Endodermal cell (in vitro differentiated cells): ENCODE results near the gene ZNF442. TPM values are rescaled to one million over a fixed set of nuclear protein-coding genes. Genes with fewer than 3 reads are reported as not detected.
A peak's percentile ranks its signal among the peaks of the same experiment; 100 is the strongest.
"Not testable (repeated sequence)": the region's sequence is repeated elsewhere in the genome, so short reads cannot be mapped to it uniquely, and the experiment has no call there.

Experiments used
- DNase-seq: peaks from one replicate; pipeline ENCODE4 v3.0.0-alpha.2; 2017
- H3K27ac ChIP-seq: 2 replicates; pipeline ENCODE4 v1.5.1; 2013; ENCODE audit warnings: mild to moderate bottlenecking, low read depth, low read length, moderate library complexity
- H3K27me3 ChIP-seq: 2 replicates; pipeline ENCODE4 v1.6.1; 2013; ENCODE audit warnings: mild to moderate bottlenecking, low read length, moderate library complexity; ENCODE audit not compliant: insufficient read depth, control insufficient read depth, poor library complexity, severe bottlenecking
- H3K36me3 ChIP-seq: 2 replicates; pipeline ENCODE4 v1.7.0; 2013; ENCODE audit warnings: mild to moderate bottlenecking, low read length, moderate library complexity; ENCODE audit not compliant: control insufficient read depth, insufficient read depth
- H3K4me1 ChIP-seq: one replicate; pipeline ENCODE4 v1.7.0; 2013; ENCODE audit warnings: low read length; ENCODE audit not compliant: control insufficient read depth, insufficient read depth
- H3K4me3 ChIP-seq: 2 replicates; pipeline ENCODE4 v1.5.1; 2013; ENCODE audit warnings: mild to moderate bottlenecking, low read length, moderate library complexity
- H3K9ac ChIP-seq: 2 replicates; pipeline ENCODE4 v1.6.1; 2013; ENCODE audit warnings: mild to moderate bottlenecking, low read length, moderate library complexity; ENCODE audit not compliant: poor library complexity, severe bottlenecking; ENCODE audit errors: extremely low read depth
- H3K9me3 ChIP-seq: 2 replicates; pipeline ENCODE4 v1.6.1; 2013; ENCODE audit warnings: mild to moderate bottlenecking, low read length, moderate library complexity; ENCODE audit not compliant: control insufficient read depth
- H3K27ac Mint-ChIP-seq: 2 replicates; pipeline ENCODE4 v1.8.0; 2020; ENCODE audit warnings: mixed read lengths
- H3K27me3 Mint-ChIP-seq: 2 replicates; pipeline ENCODE4 v1.8.0; 2021; ENCODE audit warnings: mild to moderate bottlenecking, mixed read lengths; ENCODE audit not compliant: insufficient read depth
- H3K36me3 Mint-ChIP-seq: 2 replicates; pipeline ENCODE4 v1.8.0; 2020; ENCODE audit warnings: low read depth, mixed read lengths
- H3K4me1 Mint-ChIP-seq: 2 replicates; pipeline ENCODE4 v1.8.0; 2020; ENCODE audit warnings: mixed read lengths
- H3K4me3 Mint-ChIP-seq: 2 replicates; pipeline ENCODE4 v1.8.0; 2020; ENCODE audit warnings: mild to moderate bottlenecking, moderate library complexity, mixed read lengths
- H3K9me3 Mint-ChIP-seq: 2 replicates; pipeline ENCODE4 v1.8.0; 2020; ENCODE audit warnings: mild to moderate bottlenecking, mixed read lengths
- WGBS, 2 experiments: methylation state at CpG; one replicate each; pipeline versions ENCODE4 v1.1.5 to v1.1.7; 2013; ENCODE audit warnings: missing lambda C conversion rate in 2 of 2, mixed read lengths in 1 of 2; ENCODE audit not compliant: insufficient coverage in 1 of 2, insufficient read length in 1 of 2; 5-methylcytosine and 5-hydroxymethylcytosine counted together
- total RNA-seq, 2 donors: library from RNA; stranded (reverse); fragmentation: NEBNext Ultra II Directional in 1 of 2; extraction: Animal tissue kit (Norgen Biotek cat#: 25700) in 1 of 2; gene quantifications; 2 replicates in 1 of 2; 3 replicates in 1 of 2; pipeline ENCODE4 v1.2.1, GENCODE V29; 2021
- TF ChIP-seq, protein P1 (sequence below): fragments of 200-600 bp; sonication (generic); conservative IDR thresholded peaks from 2 replicates; pipeline ENCODE4 v1.5.0; 2021; ENCODE audit warnings: antibody characterized with exemption, mild to moderate bottlenecking

The ZNF442 gene
- total RNA-seq, 2 donors from 2014 or later, result 2.7 to 3.5 TPM

- WGBS, 2 experiments, result 79 to 90% methylated on average over 4 to 5 of the region's 5 CpGs
- H3K9me3 Mint-ChIP-seq, result peaks cover 79% of the 10 kb centered on the region
These were observed 14.4 kb upstream of the ZNF442 start for GRCh38 chr19:12379732-12380443.

GRCh38 chr19:12374026-12374425 lies 8.5 kb upstream of the ZNF442 start:
- Mint-ChIP-seq H3K27ac (no peak overlapping the region), H3K27me3 (peaks cover 3% of the 10 kb centered on the region), H3K4me3 (no peak overlapping the region), H3K36me3 (peaks cover 2% of the 10 kb centered on the region), H3K4me1 (no peaks in the 10 kb centered on the region), H3K9me3 (peaks cover 69% of the 10 kb centered on the region)
- Histone ChIP-seq H3K4me1 (no peaks in the 10 kb centered on the region), H3K36me3 (no peaks in the 10 kb centered on the region), H3K9me3 (peaks cover 21% of the 10 kb centered on the region), H3K27ac (no peak overlapping the region), H3K9ac (no peak overlapping the region), H3K27me3 (no peaks in the 10 kb centered on the region), H3K4me3 (no peak overlapping the region)
- TF ChIP-seq, protein P1, sequence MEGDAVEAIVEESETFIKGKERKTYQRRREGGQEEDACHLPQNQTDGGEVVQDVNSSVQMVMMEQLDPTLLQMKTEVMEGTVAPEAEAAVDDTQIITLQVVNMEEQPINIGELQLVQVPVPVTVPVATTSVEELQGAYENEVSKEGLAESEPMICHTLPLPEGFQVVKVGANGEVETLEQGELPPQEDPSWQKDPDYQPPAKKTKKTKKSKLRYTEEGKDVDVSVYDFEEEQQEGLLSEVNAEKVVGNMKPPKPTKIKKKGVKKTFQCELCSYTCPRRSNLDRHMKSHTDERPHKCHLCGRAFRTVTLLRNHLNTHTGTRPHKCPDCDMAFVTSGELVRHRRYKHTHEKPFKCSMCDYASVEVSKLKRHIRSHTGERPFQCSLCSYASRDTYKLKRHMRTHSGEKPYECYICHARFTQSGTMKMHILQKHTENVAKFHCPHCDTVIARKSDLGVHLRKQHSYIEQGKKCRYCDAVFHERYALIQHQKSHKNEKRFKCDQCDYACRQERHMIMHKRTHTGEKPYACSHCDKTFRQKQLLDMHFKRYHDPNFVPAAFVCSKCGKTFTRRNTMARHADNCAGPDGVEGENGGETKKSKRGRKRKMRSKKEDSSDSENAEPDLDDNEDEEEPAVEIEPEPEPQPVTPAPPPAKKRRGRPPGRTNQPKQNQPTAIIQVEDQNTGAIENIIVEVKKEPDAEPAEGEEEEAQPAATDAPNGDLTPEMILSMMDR, result no peak
- DNase-seq, result no peak
- WGBS, 2 experiments, result 89% methylated on average over 1 of the region's 1 CpG; no CpG with 5 or more reads in 1 of the 2 experiments

More at GRCh38 chr19:12379732-12380443, 14.4 kb upstream of the ZNF442 start:
- no peak overlapping the region for H3K27ac Mint-ChIP-seq
- Histone ChIP-seq H3K27ac (no peak overlapping the region), H3K4me3 (no peak overlapping the region), H3K9me3 (peaks cover 45% of the 10 kb centered on the region), H3K27me3 (no peaks in the 10 kb centered on the region), H3K4me1 (no peaks in the 10 kb centered on the region), H3K9ac (no peak overlapping the region), H3K36me3 (peaks cover 3% of the 10 kb centered on the region)
- DNase-seq, result no peak
- TF ChIP-seq, protein P1, result no peak
- peaks cover 14% of the 10 kb centered on the region for H3K36me3 Mint-ChIP-seq
- no peaks in the 10 kb centered on the region for H3K27me3 Mint-ChIP-seq
- H3K4me1 Mint-ChIP-seq, result no peaks in the 10 kb centered on the region
- H3K4me3 Mint-ChIP-seq, result no peak overlapping the region

DNA sequence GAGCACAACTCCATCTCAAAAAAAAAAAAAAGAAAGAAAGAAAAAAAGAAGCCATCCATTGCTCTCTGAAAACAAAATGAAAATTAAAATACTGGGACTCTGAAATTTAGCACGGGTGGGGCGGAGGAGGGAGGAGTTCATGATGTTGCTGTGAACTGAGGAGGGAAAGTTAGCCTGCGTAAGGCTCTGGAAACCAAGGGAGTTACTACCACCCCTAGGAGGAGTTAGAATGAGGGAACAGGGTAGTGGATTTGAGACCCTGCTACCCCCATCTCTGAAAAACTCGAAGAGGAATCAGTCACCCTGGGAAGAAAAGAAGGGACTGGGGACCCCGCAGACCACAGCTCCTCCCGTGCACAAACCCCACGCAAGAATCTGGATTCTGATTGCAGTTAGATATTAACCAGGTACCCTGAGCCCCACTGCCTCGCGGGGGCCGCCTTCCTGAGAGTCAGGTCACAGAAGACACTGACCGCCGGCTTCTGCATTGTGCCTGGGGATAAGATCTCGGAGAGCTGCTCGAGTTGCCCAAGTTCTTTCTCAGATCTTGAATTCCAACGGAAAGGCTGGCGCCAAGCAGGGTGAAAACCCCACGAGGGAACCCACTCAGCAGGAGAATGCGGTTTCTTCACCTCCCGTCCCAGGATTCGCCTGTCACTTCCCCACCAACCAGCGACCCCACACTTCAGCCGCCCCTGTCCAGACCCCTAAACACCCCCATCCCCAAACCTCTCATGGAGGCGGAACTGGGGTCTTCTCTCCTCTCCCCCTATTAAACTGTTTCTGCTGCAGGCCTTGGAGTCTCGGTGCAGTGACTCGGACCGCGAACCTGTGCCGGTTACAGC lies 870 bp downstream of the ZNF442 start:
- H3K4me1 Mint-ChIP-seq, result no peaks in the 10 kb centered on the region
- H3K4me3 Mint-ChIP-seq, result peak overlapping the region; percentile 76
- Histone ChIP-seq H3K27me3 (no peaks in the 10 kb centered on the region), H3K9me3 (peaks cover 31% of the 10 kb centered on the region), H3K9ac (peak overlapping the region; percentile 78), H3K36me3 (no peaks in the 10 kb centered on the region), H3K4me1 (no peaks in the 10 kb centered on the region), H3K4me3 (peak overlapping the region; percentile 92), H3K27ac (peak overlapping the region; percentile 85)
- WGBS, 2 experiments, result 24 to 32% methylated on average over 18 to 28 of the region's 28 CpGs
- peaks cover 23% of the 10 kb centered on the region for H3K27me3 Mint-ChIP-seq
- peaks cover 16% of the 10 kb centered on the region for H3K36me3 Mint-ChIP-seq
- DNase-seq, result no peak
- TF ChIP-seq, protein P1, result peak; percentile 15
- no peak overlapping the region for H3K27ac Mint-ChIP-seq
- peaks cover 75% of the 10 kb centered on the region for H3K9me3 Mint-ChIP-seq

DNA sequence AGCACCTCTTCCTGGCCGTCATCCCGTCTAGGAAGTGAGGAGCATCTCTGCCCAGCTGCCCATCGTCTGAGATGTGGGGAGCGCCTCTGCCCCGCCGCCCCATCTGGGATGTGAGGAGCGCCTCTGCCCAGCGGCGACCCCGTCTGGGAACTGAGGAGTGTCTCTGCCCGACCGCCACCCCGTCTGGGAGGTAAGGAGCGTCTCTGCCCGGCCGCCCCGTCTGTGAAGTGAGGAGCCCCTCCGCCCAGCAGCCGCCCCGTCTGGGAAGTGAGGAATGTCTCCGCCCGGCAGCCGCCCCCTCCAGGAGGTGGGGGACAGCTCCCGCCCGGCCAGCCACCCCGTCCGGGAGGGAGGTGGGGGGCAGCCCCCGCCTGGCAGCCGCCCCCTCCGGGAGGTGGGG lies 3.2 kb downstream of the ZNF442 start:
- not testable (repeated sequence) for DNase-seq, H3K4me1 Mint-ChIP-seq, H3K9ac ChIP-seq, H3K27me3 ChIP-seq, H3K4me3 ChIP-seq, H3K4me3 Mint-ChIP-seq, H3K4me1 ChIP-seq, H3K27ac ChIP-seq, H3K36me3 ChIP-seq, H3K27ac Mint-ChIP-seq
- Mint-ChIP-seq H3K9me3 (peaks cover 75% of the 10 kb centered on the region), H3K36me3 (peaks cover 16% of the 10 kb centered on the region), H3K27me3 (peaks cover 18% of the 10 kb centered on the region)
- peaks cover 34% of the 10 kb centered on the region for H3K9me3 ChIP-seq
- 91 to 100% methylated on average over 1 to 30 of the region's 30 CpGs for WGBS, 2 experiments
